HepG2 (cell line): ENCODE data around the gene RHOBTB3. TPM values are rescaled to one million over a fixed set of nuclear protein-coding genes. Genes with fewer than 3 reads are reported as not detected.

ENCODE experiments used
- ATAC-seq: fragments of 200-7000 bp; cut with Tn5 transposase; 3 replicates; pipeline ENCODE4 v1.9.1; 2020; ENCODE audit warnings: mild to moderate bottlenecking, moderate library complexity
- BruUV-seq: library from RNA; stranded (reverse); fragments of 400-500 nt; replicated peaks from 2 replicates; lab custom pipeline; 2021; lab: Mats Ljungman, UMichigan
- CTCF ChIA-PET: fragments of 300-600 bp; formaldehyde crosslinking; extraction: SDS; loops from one replicate; lab custom pipeline; 2021; ENCODE audit warnings: low total read pairs, inconsistent platforms, low intra/inter-chr PET ratio; lab: Yijun Ruan, JAX
- POLR2A ChIA-PET: fragments of 350-600 bp; sonication (Branson Sonifier 250); formaldehyde crosslinking; loops from one replicate; lab custom pipeline; 2020; ENCODE audit warnings: antibody characterized with exemption, inconsistent platforms; lab: Yijun Ruan, JAX
- DNase-seq: peaks from one replicate; pipeline ENCODE4 v3.0.0-alpha.2; 2015; ENCODE audit warnings: low spot score
- FAIRE-seq: peaks from 3 replicates; lab custom pipeline; 2011; peaks lifted over from hg19 to GRCh38; lab: Jason Lieb, UNC
- H2AFZ ChIP-seq: one replicate; pipeline ENCODE4 v1.6.1; 2011; ENCODE audit warnings: low read length, inconsistent platforms
- H3K27ac ChIP-seq: fragments of 300-600 bp; 3 replicates; pipeline ENCODE4 v1.8.0; 2011; ENCODE audit warnings: mixed run types, mild to moderate bottlenecking, mixed read lengths, low read length, inconsistent platforms; ENCODE audit not compliant: insufficient read depth; ENCODE audit errors: extremely low read length
- H3K27me3 ChIP-seq, 2 experiments: fragments of 200-600 bp in 1 of 2; 2 replicates in 1 of 2; 3 replicates in 1 of 2; pipeline versions ENCODE4 v1.6.0 to v1.8.0; 2011; ENCODE audit warnings: low read length in 2 of 2, mild to moderate bottlenecking in 2 of 2, moderate library complexity in 2 of 2, inconsistent platforms in 1 of 2; ENCODE audit not compliant: insufficient read depth in 2 of 2, control insufficient read depth in 1 of 2
- H3K36me3 ChIP-seq, 2 experiments: fragments of 200-600 bp in 1 of 2; replicated peaks in 1 of 2; 2 replicates in 1 of 2; 3 replicates in 1 of 2; pipeline versions ENCODE4 v1.5.1 to v1.8.0; 2011; ENCODE audit warnings: low read length in 2 of 2, inconsistent platforms in 1 of 2; ENCODE audit not compliant: insufficient read depth in 2 of 2, control insufficient read depth in 1 of 2
- H3K4me1 ChIP-seq: 2 replicates; pipeline ENCODE4 v1.5.1; 2012; ENCODE audit warnings: low read length, inconsistent platforms; ENCODE audit not compliant: insufficient read depth
- H3K4me2 ChIP-seq: 2 replicates; pipeline ENCODE4 v1.6.0; 2011; ENCODE audit warnings: low read depth, low read length, inconsistent platforms
- H3K4me3 ChIP-seq, 3 experiments: fragments of 200-600 bp in 1 of 3; sonication (generic), shearing (Covaris generic) in 1 of 3; replicated peaks in 1 of 3; 2 replicates each; pipeline ENCODE4 v1.5.1; 2011 to 2016; ENCODE audit warnings: low read length in 3 of 3, inconsistent platforms in 2 of 3, low read depth in 2 of 3, mild to moderate bottlenecking in 2 of 3, control low read depth in 1 of 3, mixed read lengths in 1 of 3; ENCODE audit not compliant: insufficient read depth in 1 of 3
- H3K79me2 ChIP-seq: one replicate; pipeline ENCODE4 v1.6.1; 2011; ENCODE audit warnings: low read length, inconsistent platforms; ENCODE audit not compliant: insufficient read depth
- H3K9ac ChIP-seq: 2 replicates; pipeline ENCODE4 v1.6.0; 2011; ENCODE audit warnings: mild to moderate bottlenecking, low read depth, low read length, inconsistent platforms; ENCODE audit not compliant: insufficient read depth
- H3K9me3 ChIP-seq: 2 replicates; pipeline ENCODE4 v1.5.1; 2012; ENCODE audit warnings: mild to moderate bottlenecking, low read length
- H4K20me1 ChIP-seq: 2 replicates; pipeline ENCODE4 v1.6.0; 2011; ENCODE audit warnings: inconsistent platforms, mild to moderate bottlenecking, low read length, moderate library complexity; ENCODE audit not compliant: insufficient read depth
- CREB3 ChIP-seq: sonication (generic); formaldehyde crosslinking; IDR thresholded peaks from 2 replicates; pipeline ENCODE4 v1.5.0; 2020; ENCODE audit warnings: missing genetic modification reagents
- CREM ChIP-seq, 2 experiments: sonication (generic) in 1 of 2; formaldehyde crosslinking in 1 of 2; IDR thresholded peaks; 2 replicates each; pipeline versions ENCODE4 v1.4.0 to v1.6.1; 2016 to 2020; ENCODE audit warnings: antibody characterized with exemption in 1 of 2, mild to moderate bottlenecking in 1 of 2, missing genetic modification reagents in 1 of 2
- EEA1 ChIP-seq: sonication (generic); formaldehyde crosslinking; IDR thresholded peaks from 2 replicates; pipeline ENCODE4 v1.5.1; 2020; ENCODE audit warnings: mild to moderate bottlenecking, missing genetic modification reagents, borderline replicate concordance
- HHEX ChIP-seq: IDR thresholded peaks from 2 replicates; pipeline ENCODE4 v1.6.1; 2016; ENCODE audit warnings: control low read depth
- KLF11 ChIP-seq: IDR thresholded peaks from 2 replicates; pipeline ENCODE4 v1.6.1; 2016; ENCODE audit warnings: missing compliant biosample characterization
- MED13 ChIP-seq: sonication (generic); formaldehyde crosslinking; IDR thresholded peaks from 2 replicates; pipeline ENCODE4 v1.5.0; 2020; ENCODE audit warnings: missing genetic modification reagents
- MTERF4 ChIP-seq: sonication (generic); formaldehyde crosslinking; IDR thresholded peaks from 2 replicates; pipeline ENCODE4 v1.8.0; 2023; ENCODE audit warnings: mild to moderate bottlenecking, missing genetic modification reagents
- MTF2 ChIP-seq: sonication (generic); formaldehyde crosslinking; IDR thresholded peaks from 2 replicates; pipeline ENCODE4 v1.5.0; 2020; ENCODE audit warnings: missing genetic modification reagents, borderline replicate concordance
- NFATC3 ChIP-seq: sonication (generic); formaldehyde crosslinking; IDR thresholded peaks from 2 replicates; pipeline ENCODE4 v1.5.1; 2020; ENCODE audit warnings: mild to moderate bottlenecking, missing genetic modification reagents
- NR2F1 ChIP-seq, 2 experiments: fragments of 450-650 bp in 1 of 2; formaldehyde crosslinking in 1 of 2; IDR thresholded peaks; 2 replicates each; pipeline versions ENCODE4 v1.5.0 to v1.6.1; 2016 to 2020; ENCODE audit warnings: mild to moderate bottlenecking in 1 of 2, missing compliant biosample characterization in 1 of 2, missing genetic modification reagents in 1 of 2, moderate library complexity in 1 of 2
- PBX2 ChIP-seq: IDR thresholded peaks from 2 replicates; pipeline ENCODE4 v1.6.1; 2016; ENCODE audit warnings: control low read depth
- RERE ChIP-seq: IDR thresholded peaks from 2 replicates; pipeline ENCODE4 v1.6.1; 2016; ENCODE audit warnings: low read depth, missing genetic modification reagents, missing compliant biosample characterization
- ZNF670 ChIP-seq: sonication (generic); formaldehyde crosslinking; IDR thresholded peaks from 2 replicates; pipeline ENCODE4 v1.8.0; 2022; ENCODE audit warnings: mild to moderate bottlenecking, missing genetic modification reagents, borderline replicate concordance
- ZNF674 ChIP-seq: sonication (generic); formaldehyde crosslinking; IDR thresholded peaks from 2 replicates; pipeline ENCODE4 v1.5.0; 2020; ENCODE audit warnings: low read depth, mild to moderate bottlenecking, missing genetic modification reagents
- ZNF7 ChIP-seq: IDR thresholded peaks from 2 replicates; pipeline ENCODE4 v1.6.1; 2016; ENCODE audit warnings: missing biosample characterization, missing genetic modification reagents
- WGBS: methylation state at CpG from one replicate; pipeline ENCODE4 v1.1.6; 2017; ENCODE audit warnings: low lambda C conversion rate; 5-methylcytosine and 5-hydroxymethylcytosine counted together
- in situ Hi-C: cut with HindIII; loops from 2 replicates; pipeline ENCODE4 v1.10.0; 2017; ENCODE audit warnings: low pct_unique_long_range_greater_than_20kb; ENCODE audit not compliant: extremely low pct_ligation_motif_present
- intact Hi-C: fragments of 100-400 bp; cut with micrococcal nuclease; formaldehyde crosslinking; loops from one replicate; pipeline ENCODE4 v1.10.0; 2022; ENCODE audit not compliant: unreplicated experiment
- polyA plus RNA-seq, 8 experiments: library from polyadenylated mRNA; depleted of rRNA in 3 of 8; stranded (reverse) in 7 of 8; unstranded in 1 of 8; fragments of >200 nt; fragmentation: Illumina TruSeq in 4 of 8; extraction: Trizol in 4 of 8; gene quantifications; 2 replicates each; pipeline versions ENCODE4 v1.2.1 to v1.2.3, GENCODE V29; 2011 to 2016; ENCODE audit warnings: low read depth in 4 of 8, missing spikeins in 1 of 8, mixed read lengths in 1 of 8; ENCODE audit not compliant: insufficient read depth in 1 of 8
- total RNA-seq, 5 experiments: library from RNA; depleted of rRNA; stranded (reverse); fragments of >200 nt; fragmentation: Illumina TruSeq; extraction: Trizol; gene quantifications; 2 replicates each; pipeline ENCODE4 v1.2.3, GENCODE V29; 2016; ENCODE audit warnings: low read depth in 1 of 5

RHOBTB3 gene
- total and polyA plus RNA-seq, 2 of the 13 experiments (the other 11 are each of a cell fraction or from before 2014, with no cell fraction given), result 31.6 to 35.4 TPM

GRCh38 chr5:95723632-95724369, 7.3 kb upstream of the RHOBTB3 start:
- no TSS peak for BruUV-seq
- FAIRE-seq (no peak), DNase-seq (no peak), ATAC-seq (no peak)
- Histone ChIP-seq H3K4me3 (no peak overlapping the region), H4K20me1 (no peaks in the 10 kb centered on the region), H2AFZ (no peak overlapping the region), H3K9me3 (no peaks in the 10 kb centered on the region), H3K4me2 (no peak overlapping the region), H3K4me1 (peaks cover 17% of the 10 kb centered on the region), H3K27me3 (peaks cover 0 to 7% of the 10 kb centered on the region in 2 experiments; a peak in 2 of 5 replicates), H3K36me3 (no peaks in the 10 kb centered on the region), H3K27ac (no peak overlapping the region), H3K9ac (no peak overlapping the region), H3K79me2 (no peaks in the 10 kb centered on the region)
- ChIA-PET CTCF (no interaction called here), POLR2A (no interaction called here)
- TF ChIP-seq ZNF7 (CRISPR knock-in tag) (no peak), NFATC3 (CRISPR knock-in tag) (no peak), MTF2 (CRISPR knock-in tag) (no peak), EEA1 (CRISPR knock-in tag) (no peak), KLF11 (CRISPR knock-in tag) (no peak), RERE (no peak), HHEX (CRISPR knock-in tag) (no peak), MED13 (CRISPR knock-in tag) (no peak), MTERF4 (CRISPR knock-in tag) (no peak), ZNF670 (CRISPR knock-in tag) (no peak), PBX2 (CRISPR knock-in tag) (no peak), CREB3 (CRISPR knock-in tag) (no peak), NR2F1 (CRISPR knock-in tag; IDR thresholded peaks at IDR 0.05) (no peak), ZNF674 (CRISPR knock-in tag) (no peak), CREM (IDR thresholded peaks at IDR 0.05) (no peak), CREM (CRISPR knock-in tag; IDR thresholded peaks at IDR 0.05) (no peak)
- in situ Hi-C loops (no loop called here), intact Hi-C loops (no loop called here)
- 57% methylated on average over 5 of the region's 5 CpGs for WGBS
